Measurements from ENCODE around the gene ATF2. TPM values are rescaled to one million over a fixed set of nuclear protein-coding genes. Genes with fewer than 3 reads are reported as not detected.
A peak's percentile ranks its signal among the peaks of the same experiment; 100 is the strongest.
"Not testable (repeated sequence)": the region's sequence is repeated elsewhere in the genome, so short reads cannot be mapped to it uniquely, and the experiment has no call there.

ATF2 gene
- total RNA-seq, 1 donor from 2014 or later: 62.5 TPM

GRCh38 chr2:175166216-175166824 is 1.7 kb downstream of the ATF2 start:
- peak; percentile 6 for DNase-seq

- no peak for DNase-seq
Observed at GRCh38 chr2:175164235-175164634, 3.8 kb downstream of the ATF2 start.

GRCh38 chr2:175158894-175159293 is 9.1 kb downstream of the ATF2 start:
- no peak for DNase-seq

GRCh38 chr2:175156534-175156933 is 11.5 kb downstream of the ATF2 start:
- DNase-seq: no peak

- DNase-seq: no peak
Observed at GRCh38 chr2:175154661-175155082, 13.3 kb downstream of the ATF2 start.

- DNase-seq: no peak
Observed at GRCh38 chr2:175152242-175152641, 15.8 kb downstream of the ATF2 start.

GRCh38 chr2:175151791-175152190 is 16.2 kb downstream of the ATF2 start:
- DNase-seq: no peak

- no peak for DNase-seq
Observed at GRCh38 chr2:175147186-175147585, 20.8 kb downstream of the ATF2 start.

GRCh38 chr2:175143678-175144077 is 24.3 kb downstream of the ATF2 start:
- DNase-seq: no peak

- DNase-seq: no peak
Observed at GRCh38 chr2:175143191-175143590, 24.8 kb downstream of the ATF2 start.

- no peak for DNase-seq
Observed at GRCh38 chr2:175140332-175140731, 27.7 kb downstream of the ATF2 start.

GRCh38 chr2:175137793-175138192 is 30.2 kb downstream of the ATF2 start:
- DNase-seq: no peak

- no peak for DNase-seq
Observed at GRCh38 chr2:175136334-175137215, 31.4 kb downstream of the ATF2 start.

- no peak for DNase-seq
Observed at GRCh38 chr2:175135862-175136261, 32.1 kb downstream of the ATF2 start.

- no peak for DNase-seq
Observed at GRCh38 chr2:175135177-175135576, 32.8 kb downstream of the ATF2 start.

GRCh38 chr2:175131252-175131651 is 36.8 kb downstream of the ATF2 start:
- no peak for DNase-seq

GRCh38 chr2:175126661-175127060 is 41.3 kb downstream of the ATF2 start:
- DNase-seq: no peak

GRCh38 chr2:175123254-175123653 is 44.7 kb downstream of the ATF2 start:
- no peak for DNase-seq

- peak; percentile 70 for DNase-seq
Observed at GRCh38 chr2:175111200-175111657, 56.8 kb downstream of the ATF2 start.

GRCh38 chr2:175108091-175108490 is 59.9 kb downstream of the ATF2 start:
- not testable (repeated sequence) for DNase-seq

GRCh38 chr2:175107146-175107545 is 60.9 kb downstream of the ATF2 start:
- DNase-seq: no peak

- DNase-seq: no peak
Observed at GRCh38 chr2:175103191-175103590, 64.8 kb downstream of the ATF2 start.

- no peak for DNase-seq
Observed at GRCh38 chr2:175101514-175101913, 66.5 kb downstream of the ATF2 start.

- DNase-seq: no peak
Observed at GRCh38 chr2:175097297-175097696, 70.7 kb downstream of the ATF2 start.
